Motor neuron (in vitro differentiated cells): ENCODE measurements around the gene TYMP. TPM values are rescaled to one million over a fixed set of nuclear protein-coding genes. Genes with fewer than 3 reads are reported as not detected.

Source experiments
- ATAC-seq, 8 experiments: fragments of 200-7000 bp; cut with Tn5 transposase; replicated peaks in 6 of 8; 2 replicates each; pipeline ENCODE4 v1.8.0; 2021; ENCODE audit warnings: mild to moderate bottlenecking in 8 of 8, moderate library complexity in 8 of 8
- H3K27ac ChIP-seq, 2 donors: fragments of 250-450 bp; sonication (Bioruptor Pico); 2 replicates each; pipeline ENCODE4 v1.9.0; 2021; ENCODE audit warnings: antibody characterized with exemption in 2 of 2, mild to moderate bottlenecking in 2 of 2, moderate library complexity in 1 of 2
- H3K4me1 ChIP-seq, 2 donors: fragments of 250-450 bp; sonication (Bioruptor Pico); replicated peaks in 1 of 2; 2 replicates each; pipeline ENCODE4 v1.6.1; 2021; ENCODE audit warnings: antibody characterized with exemption in 2 of 2, mild to moderate bottlenecking in 2 of 2, moderate library complexity in 1 of 2
- H3K4me3 ChIP-seq, 5 donors: fragments of 250-450 bp; sonication (Bioruptor Pico); 2 replicates each; pipeline ENCODE4 v1.9.0; 2021; ENCODE audit warnings: antibody characterized with exemption in 5 of 5, mild to moderate bottlenecking in 5 of 5, moderate library complexity in 4 of 5
- WGBS, 10 experiments: fragments of 450-650 bp; shearing (Covaris generic); methylation state at CpG; one replicate each; pipeline ENCODE4 v1.0.0; 2022; 5-methylcytosine and 5-hydroxymethylcytosine counted together
- in situ Hi-C, 9 experiments: fragments of 400-800 bp; cut with MboI; loops; one replicate each; pipeline ENCODE4 v1.15.0; 2021; ENCODE audit warnings: low sequenced_read_pairs in 9 of 9, low pct_unique_long_range_greater_than_20kb in 2 of 9; ENCODE audit not compliant: unreplicated experiment in 9 of 9
- total RNA-seq, 8 experiments: library from RNA; unstranded; fragments of 300-600 nt; gene quantifications; 2 replicates each; pipeline versions ENCODE4 v1.2.3 to v1.2.4, GENCODE V29; 2022

The TYMP gene
- total RNA-seq, 8 experiments from 2014 or later, result 0.87 to 10.6 (median 3.9) TPM

- H3K27ac ChIP-seq, result no peak overlapping the region
- H3K4me1 ChIP-seq, result no peaks in the 10 kb centered on the region
- no peak overlapping the region for H3K4me3 ChIP-seq
- WGBS, 10 experiments, result 15 to 92% (median 77%) methylated on average over 2 to 5 of the region's 5 CpGs
- ATAC-seq, result peak in 1 of 8 experiments; percentile 27
- in situ Hi-C loops, result no loop called here
These were observed 26.9 kb upstream of the TYMP start for GRCh38 chr22:50556703-50557102.

GRCh38 chr22:50553310-50553709 is 23.5 kb upstream of the TYMP start:
- ATAC-seq, result no peak
- in situ Hi-C loops, result no loop called here
- Histone ChIP-seq H3K4me3 (no peak overlapping the region), H3K27ac (no peak overlapping the region), H3K4me1 (peaks cover 0 to 2% of the 10 kb centered on the region in 2 donors)
- WGBS, 10 experiments, result 20 to 83% (median 53%) methylated on average over 1 to 8 of the region's 8 CpGs

- WGBS, 10 experiments, result 25 to 100% (median 81%) methylated on average over 1 to 9 of the region's 11 CpGs; no CpG with 5 or more reads in 4 of the 10 experiments
- peaks cover 0 to 12% of the 10 kb centered on the region in 2 donors for H3K4me1 ChIP-seq
- no peak for ATAC-seq
- H3K4me3 ChIP-seq, result no peak overlapping the region
- no peak overlapping the region for H3K27ac ChIP-seq
- in situ Hi-C loops, result no loop called here
These were observed 21.4 kb upstream of the TYMP start for GRCh38 chr22:50551160-50551752.

GRCh38 chr22:50550395-50550794 is 20.6 kb upstream of the TYMP start:
- 60 to 100% (median 71%) methylated on average over 1 to 4 of the region's 8 CpGs; no CpG with 5 or more reads in 6 of the 10 experiments for WGBS, 10 experiments
- ATAC-seq, result no peak
- Histone ChIP-seq H3K4me3 (no peak overlapping the region), H3K27ac (no peak overlapping the region), H3K4me1 (peaks cover 7 to 20% of the 10 kb centered on the region in 2 donors)
- in situ Hi-C loops, result no loop called here

GRCh38 chr22:50548921-50549790 is 19.3 kb upstream of the TYMP start:
- H3K4me1 ChIP-seq, result peaks cover 18 to 31% of the 10 kb centered on the region in 2 donors
- ATAC-seq, result no peak
- H3K4me3 ChIP-seq, result no peak overlapping the region
- in situ Hi-C loops, result no loop called here
- H3K27ac ChIP-seq, result no peak overlapping the region
- 87 to 100% methylated on average over 3 to 7 of the region's 68 CpGs; no CpG with 5 or more reads in 8 of the 10 experiments for WGBS, 10 experiments

GRCh38 chr22:50548040-50548920 is 18.5 kb upstream of the TYMP start:
- H3K4me3 ChIP-seq, result no peak overlapping the region
- 58% methylated on average over 4 of the region's 56 CpGs; no CpG with 5 or more reads in 9 of the 10 experiments for WGBS, 10 experiments

GRCh38 chr22:50547263-50547985 is 17.6 kb upstream of the TYMP start:
- H3K27ac ChIP-seq, result no peak overlapping the region
- ATAC-seq, result peak in 2 of 8 experiments; percentile 11 to 14
- peaks cover 22 to 31% of the 10 kb centered on the region in 2 donors for H3K4me1 ChIP-seq
- WGBS, 10 experiments, result 100% methylated on average over 4 of the region's 35 CpGs; no CpG with 5 or more reads in 9 of the 10 experiments
- in situ Hi-C loops, result no loop called here
- H3K4me3 ChIP-seq, result peak overlapping the region in 1 of 5 donors; percentile 23

More at GRCh38 chr22:50548040-50548920, 18.5 kb upstream of the TYMP start:
- Histone ChIP-seq H3K27ac (no peak overlapping the region), H3K4me1 (peaks cover 22 to 31% of the 10 kb centered on the region in 2 donors)
- ATAC-seq, result no peak
- in situ Hi-C loops, result no loop called here

GRCh38 chr22:50546326-50547262 is 16.8 kb upstream of the TYMP start:
- ATAC-seq, result no peak
- WGBS, 10 experiments, result 90 to 92% methylated on average over 2 to 4 of the region's 78 CpGs; no CpG with 5 or more reads in 8 of the 10 experiments
- H3K27ac ChIP-seq, result no peak overlapping the region
- peak overlapping the region in 1 of 5 donors; percentile 23 for H3K4me3 ChIP-seq
- in situ Hi-C loops, result no loop called here
- H3K4me1 ChIP-seq, result peaks cover 22 to 31% of the 10 kb centered on the region in 2 donors

- in situ Hi-C loops, result no loop called here
- 70 to 86% (median 81%) methylated on average over 2 to 4 of the region's 10 CpGs; no CpG with 5 or more reads in 6 of the 10 experiments for WGBS, 10 experiments
- Histone ChIP-seq H3K27ac (peak within 1 kb of the TSS in 1 of 2 donors; percentile 49), H3K4me3 (peak within 1 kb of the TSS in 1 of 5 donors; percentile 23), H3K4me1 (peaks cover 22 to 31% of the 10 kb centered on the region in 2 donors)
- ATAC-seq, result peak in 5 of 8 experiments; percentile 36 to 92 (median 75)
These were observed 15.9 kb upstream of the TYMP start, which contains the start of gene KLHDC7B for GRCh38 chr22:50545522-50546325. Gene KLHDC7B, plus strand, starts transcription at chr22:50545899. Its CDS starts 345 bp downstream, at chr22:50546244.

GRCh38 chr22:50544746-50545253 is 15.0 kb upstream of the TYMP start:
- H3K4me1 ChIP-seq, result peaks cover 22 to 31% of the 10 kb centered on the region in 2 donors
- 0 to 94% (median 83%) methylated on average over 1 to 3 of the region's 5 CpGs; no CpG with 5 or more reads in 4 of the 10 experiments for WGBS, 10 experiments
- no peak overlapping the region for H3K27ac ChIP-seq
- peak in 3 of 8 experiments; percentile 5 to 13 (median 8) for ATAC-seq
- no peak overlapping the region for H3K4me3 ChIP-seq
- in situ Hi-C loops, result no loop called here
